IMR-90 (cell line): ENCODE data around the gene MFRP.

Experiments used
- BHLHE40 ChIP-seq: fragments of 150-350 bp; IDR thresholded peaks from 2 replicates; pipeline ENCODE4 v1.6.1; 2016; ENCODE audit warnings: mild to moderate bottlenecking, low read depth, low read length
- CHD1 ChIP-seq: IDR thresholded peaks from 2 replicates; pipeline ENCODE4 v1.6.1; 2012; ENCODE audit warnings: low read depth, low read length, improper control_type of control experiment
- CTCF ChIP-seq: conservative IDR thresholded peaks from 2 replicates; pipeline ENCODE4 v1.5.1; 2012; ENCODE audit warnings: mild to moderate bottlenecking, low read depth, low read length, improper control_type of control experiment
- FOS ChIP-seq: fragments of 150-350 bp; IDR thresholded peaks from 2 replicates; pipeline ENCODE4 v1.6.1; 2016; ENCODE audit warnings: low read depth, low read length
- MAZ ChIP-seq: IDR thresholded peaks from 2 replicates; pipeline ENCODE4 v1.6.1; 2012; ENCODE audit warnings: low read depth, mild to moderate bottlenecking, low read length, improper control_type of control experiment, moderate library complexity, borderline replicate concordance
- MXI1 ChIP-seq: IDR thresholded peaks from 2 replicates; pipeline ENCODE4 v1.6.1; 2012; ENCODE audit warnings: low read depth, mild to moderate bottlenecking, low read length, moderate library complexity, borderline replicate concordance
- POLR2A ChIP-seq: IDR thresholded peaks from 2 replicates; pipeline ENCODE4 v1.6.1; 2012; ENCODE audit warnings: mild to moderate bottlenecking, low read depth, low read length
- RAD21 ChIP-seq: IDR thresholded peaks from 2 replicates; pipeline ENCODE4 v1.6.1; 2012; ENCODE audit warnings: low read length, improper control_type of control experiment
- RFX5 ChIP-seq: IDR thresholded peaks from 2 replicates; pipeline ENCODE4 v1.8.0; 2012; ENCODE audit warnings: low read depth, mild to moderate bottlenecking, low read length, moderate library complexity
- SMC3 ChIP-seq: fragments of 150-350 bp; IDR thresholded peaks from 2 replicates; pipeline ENCODE4 v1.6.1; 2016; ENCODE audit warnings: low read depth, mild to moderate bottlenecking, antibody characterized with exemption, low read length, moderate library complexity

- TF ChIP-seq POLR2A: no peak
- TF ChIP-seq CTCF: no peak
- no peak for TF ChIP-seq SMC3
- no peak for TF ChIP-seq MAZ
- TF ChIP-seq RFX5: no peak
- no peak for TF ChIP-seq CHD1
- TF ChIP-seq MXI1: no peak
- TF ChIP-seq FOS: no peak
- no peak for TF ChIP-seq RAD21
- no peak for TF ChIP-seq BHLHE40
Observed at GRCh38 chr11:119324189-119324588, 22.3 kb downstream of the MFRP start.
